Measurements from ENCODE around the gene MYOZ3. TPM values are rescaled to one million over a fixed set of nuclear protein-coding genes. Genes with fewer than 3 reads are reported as not detected.

The MYOZ3 gene
- total RNA-seq, 1 donor from 2014 or later = 4.7 TPM

Other genes starting within 250 kb of the MYOZ3 start
- gene CD74, start 248.3 kb upstream of the MYOZ3 start, total RNA-seq = 63.2 TPM
- 6,829 TPM for gene RPS14, start 211.5 kb upstream of the MYOZ3 start, total RNA-seq
- 19.3 TPM for gene NDST1, start 153.1 kb upstream of the MYOZ3 start, total RNA-seq
- gene SYNPO, start 20.6 kb upstream of the MYOZ3 start, total RNA-seq = 6.3 TPM
- gene RBM22, start 39.8 kb downstream of the MYOZ3 start, total RNA-seq = 18.8 TPM
- 45.9 TPM for gene DCTN4, start 97.8 kb downstream of the MYOZ3 start, total RNA-seq
- gene SMIM3, start 117.5 kb downstream of the MYOZ3 start, total RNA-seq = 8.4 TPM
- not detected for gene IRGM, start 185.3 kb downstream of the MYOZ3 start, total RNA-seq
- 5.2 TPM for gene ZNF300, start 243.7 kb downstream of the MYOZ3 start, total RNA-seq

All from skeletal muscle tissue (tissue), 1 donor.